Measurements from ENCODE around the gene GALNT17. TPM values are rescaled to one million over a fixed set of nuclear protein-coding genes. Genes with fewer than 3 reads are reported as not detected.

Gene GALNT17
- total RNA-seq, 2 experiments from 2014 or later = not detected

DNA sequence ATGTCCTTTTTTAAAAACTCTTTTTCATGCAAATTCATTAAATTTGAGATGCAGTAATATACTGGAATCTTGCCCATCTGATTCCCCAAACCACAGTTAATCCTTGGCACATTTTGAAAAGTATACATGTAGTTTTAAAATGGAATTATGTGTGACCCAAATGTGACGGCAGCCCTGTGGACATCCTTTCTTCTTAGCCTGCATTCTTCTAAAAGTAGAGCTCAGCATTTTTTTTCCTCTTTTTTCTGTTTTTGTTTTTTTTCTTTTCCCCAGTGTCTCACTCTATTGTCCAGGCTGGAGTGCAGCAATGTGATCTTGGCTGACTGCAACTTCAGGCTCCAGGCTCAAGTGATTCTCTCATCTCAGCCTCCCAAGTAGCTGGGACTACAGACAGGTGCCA lies 338.9 kb downstream of the GALNT17 start:
- no peaks in the 10 kb centered on the region for H3K36me3 Mint-ChIP-seq
- no peaks in the 10 kb centered on the region for H3K27me3 Mint-ChIP-seq
- H3K27ac Mint-ChIP-seq = no peak overlapping the region
- H3K4me3 Mint-ChIP-seq = no peak overlapping the region
- DNase-seq = no peak
- no peaks in the 10 kb centered on the region for H3K4me1 Mint-ChIP-seq
- H3K9me3 Mint-ChIP-seq = peaks cover 4% of the 10 kb centered on the region

DNA sequence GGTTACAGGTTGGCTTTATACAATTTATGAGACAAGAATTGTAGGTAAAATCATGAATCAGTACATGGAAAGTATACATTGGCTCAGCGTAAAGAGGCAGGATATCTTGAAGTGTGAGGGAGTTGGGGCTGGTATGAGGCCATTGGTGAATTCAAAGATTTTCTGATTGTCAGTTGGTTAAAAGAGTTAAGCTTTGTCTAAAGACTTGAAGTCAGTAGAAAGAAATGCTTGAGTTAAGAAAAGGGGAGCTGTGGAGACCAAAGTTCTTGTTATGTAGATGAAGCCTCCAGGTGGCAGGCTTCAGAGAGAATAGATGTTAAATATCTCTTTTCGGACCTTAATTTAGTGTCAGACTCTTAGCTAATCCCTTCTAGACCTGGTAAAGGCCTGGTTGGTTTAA lies 341.0 kb downstream of the GALNT17 start:
- DNase-seq = no peak
- no peaks in the 10 kb centered on the region for H3K4me1 Mint-ChIP-seq
- no peaks in the 10 kb centered on the region for H3K36me3 Mint-ChIP-seq
- H3K27me3 Mint-ChIP-seq = no peaks in the 10 kb centered on the region
- no peak overlapping the region for H3K4me3 Mint-ChIP-seq
- H3K27ac Mint-ChIP-seq = no peak overlapping the region
- peaks cover 5% of the 10 kb centered on the region for H3K9me3 Mint-ChIP-seq

DNA sequence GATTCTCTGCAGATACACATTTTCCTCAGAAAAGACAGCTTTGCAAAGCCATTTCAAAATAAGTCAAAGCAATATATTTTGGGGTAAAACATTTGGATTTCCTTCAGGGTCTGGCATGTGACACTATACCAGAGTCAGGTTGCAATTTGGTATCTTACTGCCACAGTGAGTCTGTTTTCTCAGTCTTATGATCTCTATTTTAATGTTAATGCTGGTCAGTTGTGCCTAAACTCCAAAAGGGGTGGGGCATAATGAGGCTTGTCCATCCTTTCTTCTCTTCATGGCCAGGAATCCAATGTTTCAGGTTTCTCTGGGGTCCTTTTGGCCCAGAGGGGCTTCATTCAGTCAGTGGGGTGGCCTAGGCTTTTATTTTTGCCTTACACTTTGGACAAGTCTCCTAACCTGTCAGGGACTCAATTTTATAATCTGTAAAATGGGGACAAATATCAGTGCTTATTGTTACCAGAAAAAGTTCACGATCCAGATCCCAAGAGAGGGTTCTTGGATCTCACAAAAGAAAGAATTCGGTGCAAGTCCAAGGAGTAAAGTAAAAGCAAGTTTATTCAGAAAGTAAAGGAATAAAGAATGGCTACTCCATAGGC lies 341.5 kb downstream of the GALNT17 start:
- Mint-ChIP-seq H3K36me3 (no peaks in the 10 kb centered on the region), H3K27ac (no peak overlapping the region), H3K9me3 (peaks cover 5% of the 10 kb centered on the region), H3K4me3 (no peak overlapping the region), H3K4me1 (no peaks in the 10 kb centered on the region), H3K27me3 (no peaks in the 10 kb centered on the region)
- no peak for DNase-seq

DNA sequence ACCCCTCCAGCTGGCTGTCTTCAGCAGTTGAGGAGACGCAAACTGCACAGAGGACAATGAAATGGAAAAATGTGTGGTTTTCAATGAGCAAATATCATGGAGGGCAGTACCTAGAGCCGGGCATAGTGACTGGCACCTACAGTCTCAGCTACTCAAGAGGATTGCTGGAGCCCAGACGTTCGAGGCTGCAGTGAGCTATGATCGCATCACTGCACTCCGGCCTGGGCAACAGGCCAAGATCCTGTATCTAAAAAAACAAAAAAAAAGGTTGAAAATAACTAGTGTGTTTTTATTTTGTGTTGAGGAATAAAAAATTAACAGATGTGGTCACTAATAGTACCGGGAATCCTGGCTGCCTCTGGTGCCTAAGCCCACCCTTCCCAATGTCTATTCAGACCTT lies 345.5 kb downstream of the GALNT17 start:
- no peak for DNase-seq
- H3K27ac Mint-ChIP-seq = no peak overlapping the region
- peaks cover 3% of the 10 kb centered on the region for H3K9me3 Mint-ChIP-seq
- H3K27me3 Mint-ChIP-seq = no peaks in the 10 kb centered on the region
- H3K36me3 Mint-ChIP-seq = no peaks in the 10 kb centered on the region
- H3K4me1 Mint-ChIP-seq = no peaks in the 10 kb centered on the region
- no peak overlapping the region for H3K4me3 Mint-ChIP-seq

DNA sequence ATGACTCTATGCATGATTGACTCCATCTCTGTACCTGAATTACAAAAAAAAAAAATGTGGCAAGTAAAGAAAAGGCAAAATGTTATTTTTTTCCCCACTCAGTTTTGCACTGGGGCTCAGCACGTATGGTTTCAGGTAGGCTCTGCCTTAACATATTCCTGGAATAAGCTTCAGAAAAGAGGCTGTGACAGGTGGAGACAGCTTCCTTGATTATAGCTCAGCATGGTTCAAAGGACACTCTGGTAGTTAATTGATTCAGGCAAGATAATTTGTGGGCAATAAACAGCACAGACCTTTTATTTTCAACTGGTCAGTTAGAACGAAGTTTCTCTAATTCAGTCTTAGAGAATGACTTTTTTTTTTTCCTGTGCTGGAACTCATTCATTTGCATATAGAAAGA lies 347.3 kb downstream of the GALNT17 start:
- no peak overlapping the region for H3K4me3 Mint-ChIP-seq
- H3K36me3 Mint-ChIP-seq = no peaks in the 10 kb centered on the region
- H3K27ac Mint-ChIP-seq = no peak overlapping the region
- H3K9me3 Mint-ChIP-seq = peaks cover 3% of the 10 kb centered on the region
- H3K4me1 Mint-ChIP-seq = no peaks in the 10 kb centered on the region
- no peak for DNase-seq
- H3K27me3 Mint-ChIP-seq = no peaks in the 10 kb centered on the region

DNA sequence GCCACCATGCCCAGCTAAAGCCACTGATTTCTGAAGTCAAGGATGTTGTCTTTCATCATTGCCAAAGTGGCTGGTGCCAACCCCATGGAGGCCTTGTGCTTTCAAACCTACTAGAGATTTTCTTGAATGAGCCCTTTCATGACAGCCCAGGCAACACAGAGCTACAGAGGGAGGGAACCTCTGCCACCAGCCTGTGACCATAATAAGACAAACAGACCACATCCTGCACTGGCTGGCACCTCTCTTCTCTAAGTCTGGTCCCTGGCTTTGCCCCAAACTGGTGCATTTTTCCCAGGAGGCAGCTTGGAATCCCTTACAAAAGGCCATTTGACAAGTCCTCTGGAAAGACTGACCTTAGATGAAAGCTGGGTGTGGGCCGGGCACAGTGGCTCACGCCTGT lies 348.8 kb downstream of the GALNT17 start:
- Mint-ChIP-seq H3K27me3 (no peaks in the 10 kb centered on the region), H3K27ac (no peak overlapping the region), H3K4me1 (no peaks in the 10 kb centered on the region), H3K4me3 (no peak overlapping the region), H3K9me3 (peaks cover 3% of the 10 kb centered on the region), H3K36me3 (no peaks in the 10 kb centered on the region)
- DNase-seq = no peak

DNA sequence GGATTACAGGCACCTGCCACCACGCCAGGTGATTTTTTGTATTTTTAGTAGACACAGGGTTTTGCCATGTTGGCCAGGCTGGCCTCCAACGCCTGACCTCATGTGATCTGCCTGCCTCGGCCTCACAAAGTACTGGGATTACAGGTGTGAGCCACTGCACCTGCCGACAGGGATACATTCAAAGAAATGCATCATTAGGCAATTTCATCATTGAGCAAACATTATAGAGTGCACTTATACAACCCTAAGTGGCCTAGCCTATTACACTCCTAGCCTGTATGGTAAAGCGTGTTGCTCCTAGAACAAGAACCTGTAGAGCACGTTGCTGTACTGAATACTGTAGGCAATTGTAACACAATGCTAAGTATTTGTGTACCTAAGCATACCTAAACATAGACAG lies 350.3 kb downstream of the GALNT17 start:
- no peaks in the 10 kb centered on the region for H3K27me3 Mint-ChIP-seq
- H3K9me3 Mint-ChIP-seq = no peaks in the 10 kb centered on the region
- H3K4me3 Mint-ChIP-seq = no peak overlapping the region
- no peaks in the 10 kb centered on the region for H3K36me3 Mint-ChIP-seq
- no peaks in the 10 kb centered on the region for H3K4me1 Mint-ChIP-seq
- H3K27ac Mint-ChIP-seq = no peak overlapping the region
- DNase-seq = no peak

DNA sequence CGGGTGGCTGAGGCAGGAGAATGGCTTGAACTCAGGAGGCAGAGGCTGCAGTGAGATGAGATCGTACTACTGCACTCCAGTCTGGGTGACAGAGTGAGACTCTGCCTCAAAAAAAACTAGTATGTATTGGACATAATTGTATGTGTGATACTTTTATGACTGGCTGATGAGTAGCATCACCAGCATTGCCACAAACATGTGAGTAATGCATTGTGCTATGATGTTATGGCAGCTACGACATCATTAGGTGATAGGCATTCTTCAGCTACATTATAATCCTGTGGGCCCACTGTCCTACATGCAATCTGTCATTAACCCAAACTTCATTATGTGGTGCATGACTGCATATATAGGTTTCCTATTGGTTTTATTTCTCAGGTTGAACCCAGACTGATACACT lies 352.4 kb downstream of the GALNT17 start:
- Mint-ChIP-seq H3K36me3 (no peaks in the 10 kb centered on the region), H3K27ac (no peak overlapping the region), H3K27me3 (no peaks in the 10 kb centered on the region), H3K4me3 (no peak overlapping the region), H3K4me1 (no peaks in the 10 kb centered on the region), H3K9me3 (no peaks in the 10 kb centered on the region)
- DNase-seq = no peak

DNA sequence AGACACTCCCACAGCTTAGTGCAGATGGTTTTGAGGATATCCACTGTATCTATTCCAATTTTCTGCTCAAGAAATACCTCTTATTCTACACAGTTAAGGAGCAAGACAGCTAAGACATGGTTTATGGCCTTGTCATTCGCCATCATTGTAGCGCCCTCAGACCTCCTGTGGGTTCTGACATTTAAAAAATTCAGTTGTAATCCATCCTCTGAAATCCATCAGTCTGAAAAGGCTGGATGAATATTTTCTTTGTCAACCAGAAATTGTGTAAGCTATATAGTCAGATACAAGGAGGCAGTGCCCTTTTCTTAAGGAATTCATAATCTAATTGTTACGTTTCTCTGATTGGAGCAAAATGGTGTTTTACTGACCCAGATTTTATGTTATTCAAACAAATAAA lies 353.6 kb downstream of the GALNT17 start:
- H3K4me3 Mint-ChIP-seq = no peak overlapping the region
- no peak overlapping the region for H3K27ac Mint-ChIP-seq
- no peaks in the 10 kb centered on the region for H3K9me3 Mint-ChIP-seq
- no peaks in the 10 kb centered on the region for H3K36me3 Mint-ChIP-seq
- H3K27me3 Mint-ChIP-seq = no peaks in the 10 kb centered on the region
- H3K4me1 Mint-ChIP-seq = no peaks in the 10 kb centered on the region
- DNase-seq = no peak

DNA sequence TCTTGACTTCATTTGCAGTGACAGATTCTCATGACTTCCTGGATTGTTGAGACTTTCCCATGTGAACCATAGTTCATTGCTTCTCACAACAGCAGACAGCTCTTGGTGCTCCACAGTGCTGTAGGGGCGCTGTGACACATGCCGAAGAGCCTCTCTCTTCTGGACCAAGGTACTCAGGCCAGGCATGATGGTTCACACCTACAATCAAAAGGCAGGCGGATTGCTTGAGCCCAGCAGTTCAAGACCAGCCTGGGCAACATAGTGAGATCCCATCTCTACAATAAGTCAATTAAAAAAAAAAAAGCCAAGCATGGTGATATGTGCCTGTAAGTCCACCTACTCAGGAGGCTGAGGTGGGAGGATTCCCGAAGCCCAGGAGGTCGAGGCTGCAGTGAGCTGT lies 354.5 kb downstream of the GALNT17 start:
- Mint-ChIP-seq H3K27me3 (no peaks in the 10 kb centered on the region), H3K27ac (no peak overlapping the region), H3K36me3 (no peaks in the 10 kb centered on the region), H3K4me3 (no peak overlapping the region), H3K4me1 (no peaks in the 10 kb centered on the region), H3K9me3 (no peaks in the 10 kb centered on the region)
- DNase-seq = no peak

DNA sequence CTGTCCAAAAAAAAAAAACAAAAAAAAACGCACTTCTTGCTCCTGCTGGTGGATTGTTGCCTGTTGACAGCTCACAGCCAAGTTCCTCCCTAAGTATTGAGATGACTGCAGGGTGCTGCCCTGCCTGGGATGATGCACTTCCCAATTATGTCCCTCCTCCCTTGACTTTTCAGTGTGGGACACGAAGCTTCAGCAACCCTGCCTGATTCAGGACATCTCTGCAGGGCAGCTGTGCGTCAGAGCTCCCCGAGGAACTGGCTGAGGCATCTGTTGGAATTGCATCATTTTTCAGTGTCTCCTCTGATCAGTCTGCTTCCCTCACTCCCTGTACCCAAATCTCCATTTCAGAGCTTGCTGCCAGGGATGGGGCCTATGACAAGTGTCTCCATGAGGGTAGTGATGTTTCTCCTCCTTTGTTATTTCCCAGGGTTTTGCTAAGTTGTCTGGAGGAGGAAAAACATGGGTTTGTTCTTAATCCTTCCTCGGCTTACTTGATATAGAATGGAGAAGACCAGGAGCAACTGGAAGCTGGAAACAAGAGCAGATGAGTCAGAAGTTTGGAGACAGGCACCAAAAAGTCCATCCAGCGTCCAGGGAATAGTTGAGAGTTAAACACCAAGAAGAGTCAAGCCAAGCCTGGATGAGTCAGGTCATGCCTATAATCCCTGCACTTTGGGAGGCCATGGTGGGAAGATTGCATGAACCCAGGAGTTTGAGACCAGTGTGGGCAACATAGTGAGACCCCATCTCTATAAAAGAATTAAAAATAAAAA lies 355.1 kb downstream of the GALNT17 start:
- H3K9me3 Mint-ChIP-seq = no peaks in the 10 kb centered on the region
- no peaks in the 10 kb centered on the region for H3K27me3 Mint-ChIP-seq
- no peak overlapping the region for H3K27ac Mint-ChIP-seq
- DNase-seq = no peak
- H3K4me3 Mint-ChIP-seq = no peak overlapping the region
- no peaks in the 10 kb centered on the region for H3K36me3 Mint-ChIP-seq
- no peaks in the 10 kb centered on the region for H3K4me1 Mint-ChIP-seq

DNA sequence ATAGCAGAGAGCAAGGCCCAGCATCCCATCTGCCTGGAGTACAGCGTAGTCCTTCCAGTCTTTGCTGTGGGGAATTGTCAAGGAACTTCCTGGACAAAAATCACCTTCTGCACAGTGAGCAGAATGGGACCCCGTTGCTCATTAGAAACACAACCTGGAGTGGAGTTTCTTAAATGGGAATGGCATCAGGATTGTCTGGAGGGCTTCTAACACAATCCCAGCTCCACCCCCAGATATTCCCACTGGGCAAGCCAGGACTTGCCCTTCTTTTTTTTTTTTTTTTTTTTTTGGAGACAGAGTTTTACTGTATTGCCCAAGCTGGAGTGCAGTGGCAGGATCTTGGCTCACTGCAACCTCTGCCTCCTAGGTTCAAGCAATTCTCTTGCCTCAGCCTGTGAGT lies 356.4 kb downstream of the GALNT17 start:
- DNase-seq = no peak
- H3K27me3 Mint-ChIP-seq = no peaks in the 10 kb centered on the region
- no peak overlapping the region for H3K4me3 Mint-ChIP-seq
- no peak overlapping the region for H3K27ac Mint-ChIP-seq
- no peaks in the 10 kb centered on the region for H3K9me3 Mint-ChIP-seq
- H3K4me1 Mint-ChIP-seq = no peaks in the 10 kb centered on the region
- H3K36me3 Mint-ChIP-seq = no peaks in the 10 kb centered on the region

DNA sequence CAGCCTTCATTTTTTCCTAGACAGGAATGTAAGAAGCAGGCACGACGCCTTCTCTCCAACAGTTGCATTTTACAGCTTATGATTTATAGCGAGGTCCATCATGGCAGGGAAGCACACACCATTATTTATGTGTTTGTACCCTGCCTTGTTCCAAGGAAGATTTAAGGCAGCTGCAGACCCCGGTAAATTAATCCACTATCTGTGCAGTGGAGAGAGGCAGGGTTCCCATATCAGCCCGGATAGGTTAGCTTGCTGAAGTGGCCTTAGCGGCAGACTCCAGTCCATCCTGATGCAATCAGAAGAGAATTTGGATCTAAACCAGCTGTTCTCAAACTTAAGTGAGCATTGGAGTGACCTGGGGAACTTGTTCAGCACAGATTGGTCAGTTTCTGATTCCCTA lies 359.4 kb downstream of the GALNT17 start:
- H3K4me3 Mint-ChIP-seq = no peak overlapping the region
- H3K9me3 Mint-ChIP-seq = no peaks in the 10 kb centered on the region
- H3K36me3 Mint-ChIP-seq = no peaks in the 10 kb centered on the region
- H3K4me1 Mint-ChIP-seq = no peaks in the 10 kb centered on the region
- H3K27me3 Mint-ChIP-seq = no peaks in the 10 kb centered on the region
- no peak overlapping the region for H3K27ac Mint-ChIP-seq
- DNase-seq = no peak

DNA sequence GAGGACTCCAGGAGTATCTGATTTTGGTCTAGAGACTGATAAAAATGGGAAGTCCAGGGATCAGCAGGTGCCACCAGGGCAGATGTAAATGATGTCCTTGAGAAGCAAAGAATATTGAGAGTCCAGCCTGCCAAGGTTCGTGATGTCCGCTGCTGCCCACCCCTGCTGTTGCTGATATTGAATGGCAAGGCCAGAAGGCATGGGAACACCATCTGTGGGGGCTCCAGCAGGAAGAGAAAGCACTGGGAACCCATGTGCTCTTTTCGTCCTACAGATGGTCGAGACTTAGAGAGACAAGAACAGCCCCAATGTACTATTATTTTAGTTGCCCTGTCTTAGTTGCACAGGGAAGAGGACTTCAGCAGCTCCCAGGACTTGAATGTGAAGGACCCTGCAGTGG lies 363.9 kb downstream of the GALNT17 start:
- Mint-ChIP-seq H3K27me3 (no peaks in the 10 kb centered on the region), H3K36me3 (no peaks in the 10 kb centered on the region), H3K9me3 (no peaks in the 10 kb centered on the region), H3K4me1 (no peaks in the 10 kb centered on the region), H3K4me3 (no peak overlapping the region), H3K27ac (no peak overlapping the region)
- no peak for DNase-seq

DNA sequence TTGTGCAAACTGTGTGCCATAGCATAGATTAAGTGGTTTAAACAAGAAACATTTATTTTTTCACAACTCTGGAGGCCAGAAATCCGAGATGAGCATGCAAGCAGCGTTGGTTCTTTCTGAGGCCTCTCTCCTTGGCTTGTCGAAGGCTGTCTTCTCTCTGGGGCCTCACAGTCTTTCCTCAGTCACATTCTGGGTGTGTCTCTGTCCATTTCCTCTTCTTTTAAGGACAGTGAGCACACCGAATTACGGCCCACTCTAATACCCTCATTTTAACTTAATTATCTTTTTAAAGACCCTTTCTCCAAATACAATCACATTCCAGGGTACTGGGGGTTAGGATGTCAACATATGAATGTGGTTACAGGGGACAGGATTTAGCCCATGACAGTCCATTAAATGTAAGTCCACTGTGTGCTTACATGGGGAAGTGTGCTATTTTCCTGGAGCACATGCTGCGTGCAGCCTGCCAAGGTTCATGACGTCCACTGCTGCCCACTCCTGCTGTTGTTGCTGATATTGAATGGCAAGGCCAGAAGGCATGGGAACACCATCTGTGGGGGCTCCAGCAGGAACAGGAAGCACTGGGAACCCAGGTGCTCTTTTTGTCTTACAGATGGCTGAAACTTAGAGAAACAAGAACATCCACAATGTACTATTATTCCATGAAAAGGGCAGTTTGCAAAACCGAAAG lies 365.5 kb downstream of the GALNT17 start:
- H3K36me3 Mint-ChIP-seq = no peaks in the 10 kb centered on the region
- no peak overlapping the region for H3K27ac Mint-ChIP-seq
- DNase-seq = no peak
- H3K4me1 Mint-ChIP-seq = no peaks in the 10 kb centered on the region
- no peak overlapping the region for H3K4me3 Mint-ChIP-seq
- no peaks in the 10 kb centered on the region for H3K27me3 Mint-ChIP-seq
- peaks cover 5% of the 10 kb centered on the region for H3K9me3 Mint-ChIP-seq

DNA sequence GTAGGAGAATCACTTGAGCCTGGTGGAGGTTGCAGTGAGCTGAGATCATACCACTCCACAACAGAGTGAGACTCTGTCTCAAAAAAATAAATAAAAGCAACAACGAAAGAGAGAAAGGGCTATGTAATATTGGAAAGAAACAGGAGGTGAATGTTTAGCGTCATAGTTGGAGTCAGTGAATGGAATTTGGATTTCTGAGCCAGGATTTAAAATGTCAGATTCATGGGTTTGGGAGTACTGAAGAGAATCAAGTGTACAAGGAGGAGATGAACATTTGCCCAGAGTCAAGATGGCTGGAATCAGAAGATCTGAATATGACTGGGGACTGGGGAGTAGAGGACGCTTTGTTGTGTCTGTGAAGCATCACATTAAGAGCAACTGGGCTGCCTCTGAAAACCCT lies 366.4 kb downstream of the GALNT17 start:
- Mint-ChIP-seq H3K36me3 (no peaks in the 10 kb centered on the region), H3K4me3 (no peak overlapping the region), H3K27ac (no peak overlapping the region), H3K4me1 (no peaks in the 10 kb centered on the region), H3K9me3 (peaks cover 5% of the 10 kb centered on the region), H3K27me3 (no peaks in the 10 kb centered on the region)
- no peak for DNase-seq

All from activated naive CD8-positive, alpha-beta T cell treated with anti-CD3 and anti-CD28 coated beads for 36 hours (primary cell).